ENCODE measurements around the gene SUCLG2. TPM values are rescaled to one million over a fixed set of nuclear protein-coding genes. Genes with fewer than 3 reads are reported as not detected.

Gene SUCLG2
- total RNA-seq, 2 donors from 2014 or later = 42.0 to 50.4 TPM

- intact Hi-C loops (cut with DNase I) = no loop called here
- H3K4me3 ChIP-seq = peak overlapping the region; percentile 87 to 93
- H3K9me3 ChIP-seq = no peaks in the 10 kb centered on the region
- peaks cover 40% of the 10 kb centered on the region for H3K4me1 ChIP-seq
- TF ChIP-seq POLR2A (IDR thresholded peaks at IDR 0.05) = peak in 1 of 3 donors; percentile 40
- TF ChIP-seq CTCF (IDR thresholded peaks at IDR 0.05) = no peak
- DNase-seq (no peak), ATAC-seq (peak; percentile 16)
- WGBS, 2 donors = 7% methylated on average over 11 of the region's 11 CpGs; no CpG with 5 or more reads in 1 of the 2 donors
- H3K36me3 ChIP-seq (replicated peaks in 1 of 2; ENCODE audit: insufficient read depth in 1 of 2, low read depth in 2 of 2) = no peaks in the 10 kb centered on the region
- no peaks in the 10 kb centered on the region for H3K27me3 ChIP-seq
- peak overlapping the region; percentile 91 to 97 (median 96) for H3K27ac ChIP-seq
Measured at GRCh38 chr3:67654844-67655177, 399 bp upstream of the SUCLG2 start.

- peak overlapping the region; percentile 87 to 93 for H3K4me3 ChIP-seq
- peak; percentile 38 for ATAC-seq
- H3K27me3 ChIP-seq = no peaks in the 10 kb centered on the region
- WGBS, 2 donors = 11 to 12% methylated on average over 8 of the region's 8 CpGs
- intact Hi-C loops (cut with DNase I) = no loop called here
- DNase-seq = no peak
- TF ChIP-seq CTCF (IDR thresholded peaks at IDR 0.05) (peak in 1 of 7 experiments; percentile 15), POLR2A (IDR thresholded peaks at IDR 0.05) (no peak)
- peak overlapping the region; percentile 91 to 97 (median 96) for H3K27ac ChIP-seq
- H3K36me3 ChIP-seq (replicated peaks in 1 of 2; ENCODE audit: insufficient read depth in 1 of 2, low read depth in 2 of 2) = no peaks in the 10 kb centered on the region
- peaks cover 53% of the 10 kb centered on the region for H3K4me1 ChIP-seq
- no peaks in the 10 kb centered on the region for H3K9me3 ChIP-seq
Measured at GRCh38 chr3:67653425-67654098, 850 bp downstream of the SUCLG2 start.

- ATAC-seq (no peak), DNase-seq (peak in 1 of 4 donors; percentile 15)
- peaks cover 61% of the 10 kb centered on the region for H3K4me1 ChIP-seq
- no peaks in the 10 kb centered on the region for H3K27me3 ChIP-seq
- H3K27ac ChIP-seq = no peak overlapping the region
- H3K4me3 ChIP-seq = no peak overlapping the region
- no peaks in the 10 kb centered on the region for H3K9me3 ChIP-seq
- 13 to 22% methylated on average over 2 of the region's 2 CpGs for WGBS, 2 donors
- intact Hi-C loops (cut with DNase I) = no loop called here
- no peaks in the 10 kb centered on the region for H3K36me3 ChIP-seq (replicated peaks in 1 of 2; ENCODE audit: insufficient read depth in 1 of 2, low read depth in 2 of 2)
- TF ChIP-seq POLR2A (IDR thresholded peaks at IDR 0.05) (no peak), CTCF (IDR thresholded peaks at IDR 0.05) (no peak)
Measured at GRCh38 chr3:67650084-67650483, 4.3 kb downstream of the SUCLG2 start.

- intact Hi-C loops (cut with DNase I) = no loop called here
- H3K27me3 ChIP-seq = no peaks in the 10 kb centered on the region
- no peaks in the 10 kb centered on the region for H3K36me3 ChIP-seq (replicated peaks in 1 of 2; ENCODE audit: insufficient read depth in 1 of 2, low read depth in 2 of 2)
- H3K4me3 ChIP-seq = no peak overlapping the region
- no peak for DNase-seq
- H3K27ac ChIP-seq = no peak overlapping the region
- TF ChIP-seq POLR2A (IDR thresholded peaks at IDR 0.05) (no peak), CTCF (IDR thresholded peaks at IDR 0.05) (no peak)
- WGBS, 2 donors = 47 to 51% methylated on average over 3 of the region's 3 CpGs
- H3K9me3 ChIP-seq = no peaks in the 10 kb centered on the region
- H3K4me1 ChIP-seq = peaks cover 58% of the 10 kb centered on the region
- ATAC-seq = no peak
Measured at GRCh38 chr3:67649681-67650080, 4.7 kb downstream of the SUCLG2 start.

- ATAC-seq (no peak), DNase-seq (peak in 1 of 4 donors; percentile 18)
- H3K9me3 ChIP-seq = no peaks in the 10 kb centered on the region
- WGBS, 2 donors = 28 to 38% methylated on average over 4 of the region's 4 CpGs
- H3K4me1 ChIP-seq = peaks cover 57% of the 10 kb centered on the region
- H3K27ac ChIP-seq = no peak overlapping the region
- intact Hi-C loops (cut with DNase I) = no loop called here
- no peaks in the 10 kb centered on the region for H3K27me3 ChIP-seq
- H3K36me3 ChIP-seq (replicated peaks in 1 of 2; ENCODE audit: insufficient read depth in 1 of 2, low read depth in 2 of 2) = no peaks in the 10 kb centered on the region
- no peak overlapping the region for H3K4me3 ChIP-seq
- no peak for TF ChIP-seq POLR2A (IDR thresholded peaks at IDR 0.05)
- no peak for TF ChIP-seq CTCF (IDR thresholded peaks at IDR 0.05)
Measured at GRCh38 chr3:67648701-67649100, 5.7 kb downstream of the SUCLG2 start.

All from body of pancreas (tissue), 4 donors.